ENCODE data around the gene POTEB3. TPM values are rescaled to one million over a fixed set of nuclear protein-coding genes. Genes with fewer than 3 reads are reported as not detected.
"Not testable (repeated sequence)": the region's sequence is repeated elsewhere in the genome, so short reads cannot be mapped to it uniquely, and the experiment has no call there.

POTEB3 gene
- total and polyA plus RNA-seq, 2 of the 8 experiments (the other 6 are each of a cell fraction or from before 2014, with no cell fraction given) = not detected

DNA sequence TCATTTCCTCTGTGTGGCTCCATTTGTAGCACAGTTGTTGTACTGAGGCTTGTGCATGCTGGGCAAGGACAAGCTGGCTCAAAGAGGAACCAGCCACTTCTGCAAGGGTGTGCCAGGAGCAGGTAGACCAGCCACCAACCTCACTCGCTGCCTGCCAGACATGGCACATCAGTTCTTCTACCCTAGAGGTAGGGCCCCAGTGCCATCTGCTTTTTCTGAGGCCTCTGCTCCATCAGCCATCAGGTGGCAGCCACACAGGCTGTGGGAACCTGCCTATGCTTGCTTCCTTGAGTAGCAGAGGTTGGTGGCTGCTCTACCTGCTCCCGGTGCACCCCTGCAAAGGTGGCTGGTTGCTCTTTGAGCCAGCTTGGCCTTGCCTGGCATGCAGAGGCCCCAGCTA, 42.6 kb downstream of the POTEB3 start:
- not testable (repeated sequence) for FAIRE-seq; H2AK5ac ChIP-seq (ENCODE audit: low read depth, low read length)

GRCh38 chr15:21397186-21397585, 43.1 kb downstream of the POTEB3 start:
- WGBS, 2 experiments (ENCODE audit: extremely low coverage in 1 of 2, insufficient coverage in 1 of 2, insufficient read length in 1 of 2, insufficient replicate concordance in 2 of 2, low coverage in 1 of 2, low lambda C conversion rate in 2 of 2, missing lambda C conversion rate in 1 of 2) = no CpG with 5 or more reads among the region's 2 CpGs
- FAIRE-seq = not testable (repeated sequence)

More for the DNA sequence above, 42.6 kb downstream of the POTEB3 start:
- H2BK12ac ChIP-seq (ENCODE audit: low read depth, low read length); DNase-seq (ENCODE audit: low read depth in 1 of 2, low spot score in 2 of 2); H4K5ac ChIP-seq (ENCODE audit: insufficient read length, low read depth, low read length); H3K9me3 ChIP-seq (ENCODE audit: insufficient read depth in 2 of 2, low read depth in 1 of 2, low read length in 1 of 2); H3K4ac ChIP-seq (replicated peaks; ENCODE audit: insufficient read length, low read depth, low read length); H2BK15ac ChIP-seq (ENCODE audit: low read length); H2BK120ac ChIP-seq (replicated peaks; ENCODE audit: low read depth, low read length); H4K20me1 ChIP-seq (replicated peaks in 1 of 2; ENCODE audit: control insufficient read depth in 1 of 2, insufficient read depth in 2 of 2, low read length in 2 of 2); H3K4me2 ChIP-seq (ENCODE audit: insufficient read depth in 1 of 2, low read depth in 2 of 2, low read length in 2 of 2); H3K79me2 ChIP-seq (ENCODE audit: control insufficient read depth in 1 of 2, insufficient read depth in 2 of 2, low read length in 2 of 2); H2BK20ac ChIP-seq (ENCODE audit: low read length); H3K18ac ChIP-seq (ENCODE audit: extremely low read depth, low read length); H3K79me1 ChIP-seq (ENCODE audit: low read depth, low read length); H3K4me1 ChIP-seq (replicated peaks in 1 of 4; ENCODE audit: control insufficient read depth in 3 of 4, insufficient read depth in 4 of 4, low read length in 3 of 4); H4K91ac ChIP-seq (replicated peaks; ENCODE audit: insufficient read length, low read length); H3K23ac ChIP-seq (ENCODE audit: insufficient read length); H3K27me3 ChIP-seq (replicated peaks in 1 of 4; ENCODE audit: control insufficient read depth in 3 of 4, extremely low read depth in 1 of 4, insufficient read depth in 3 of 4, low read length in 3 of 4); H3K56ac ChIP-seq (replicated peaks; ENCODE audit: insufficient read length, low read depth, low read length); CTCF ChIA-PET (ENCODE audit: partially characterized antibody); POLR2A ChIA-PET (ENCODE audit: partially characterized antibody); H3K14ac ChIP-seq (ENCODE audit: insufficient read length); H3K36me3 ChIP-seq (ENCODE audit: control insufficient read depth in 2 of 4, insufficient read depth in 4 of 4, low read length in 3 of 4); H3K4me3 ChIP-seq (ENCODE audit: extremely low read depth in 1 of 4, insufficient read depth in 2 of 4, low read depth in 3 of 4, low read length in 4 of 4); H3K23me2 ChIP-seq (ENCODE audit: low read depth, low read length); H2AFZ ChIP-seq (ENCODE audit: low read length); H3K27ac ChIP-seq (ENCODE audit: low read depth, low read length); H2BK5ac ChIP-seq (ENCODE audit: low read depth, low read length); H3K9ac ChIP-seq (replicated peaks in 1 of 4; ENCODE audit: extremely low read depth in 1 of 4, low read depth in 3 of 4, low read length in 3 of 4); H4K8ac ChIP-seq (ENCODE audit: extremely low read depth, insufficient read depth, low read length): not testable (repeated sequence)
- no CpG with 5 or more reads among the region's 2 CpGs for WGBS, 2 experiments (ENCODE audit: extremely low coverage in 1 of 2, insufficient coverage in 1 of 2, insufficient read length in 1 of 2, insufficient replicate concordance in 2 of 2, low coverage in 1 of 2, low lambda C conversion rate in 2 of 2, missing lambda C conversion rate in 1 of 2)

More at GRCh38 chr15:21397186-21397585, 43.1 kb downstream of the POTEB3 start:
- H3K4me1 ChIP-seq (replicated peaks in 1 of 4; ENCODE audit: control insufficient read depth in 3 of 4, insufficient read depth in 4 of 4, low read length in 3 of 4); H4K20me1 ChIP-seq (replicated peaks in 1 of 2; ENCODE audit: control insufficient read depth in 1 of 2, insufficient read depth in 2 of 2, low read length in 2 of 2); H3K4me2 ChIP-seq (ENCODE audit: insufficient read depth in 1 of 2, low read depth in 2 of 2, low read length in 2 of 2); H3K23me2 ChIP-seq (ENCODE audit: low read depth, low read length); H3K18ac ChIP-seq (ENCODE audit: extremely low read depth, low read length); H3K4ac ChIP-seq (replicated peaks; ENCODE audit: insufficient read length, low read depth, low read length); H2AFZ ChIP-seq (ENCODE audit: low read length); H3K27me3 ChIP-seq (replicated peaks in 1 of 4; ENCODE audit: control insufficient read depth in 3 of 4, extremely low read depth in 1 of 4, insufficient read depth in 3 of 4, low read length in 3 of 4); H3K4me3 ChIP-seq (ENCODE audit: extremely low read depth in 1 of 4, insufficient read depth in 2 of 4, low read depth in 3 of 4, low read length in 4 of 4); H3K36me3 ChIP-seq (ENCODE audit: control insufficient read depth in 2 of 4, insufficient read depth in 4 of 4, low read length in 3 of 4); H2BK120ac ChIP-seq (replicated peaks; ENCODE audit: low read depth, low read length); H4K91ac ChIP-seq (replicated peaks; ENCODE audit: insufficient read length, low read length); H2BK12ac ChIP-seq (ENCODE audit: low read depth, low read length); H3K23ac ChIP-seq (ENCODE audit: insufficient read length); H3K9ac ChIP-seq (replicated peaks in 1 of 4; ENCODE audit: extremely low read depth in 1 of 4, low read depth in 3 of 4, low read length in 3 of 4); H4K8ac ChIP-seq (ENCODE audit: extremely low read depth, insufficient read depth, low read length); H3K9me3 ChIP-seq (ENCODE audit: insufficient read depth in 2 of 2, low read depth in 1 of 2, low read length in 1 of 2); H3K79me1 ChIP-seq (ENCODE audit: low read depth, low read length); H3K27ac ChIP-seq (ENCODE audit: low read depth, low read length); POLR2A ChIA-PET (ENCODE audit: partially characterized antibody); H3K56ac ChIP-seq (replicated peaks; ENCODE audit: insufficient read length, low read depth, low read length); H2BK5ac ChIP-seq (ENCODE audit: low read depth, low read length); H3K79me2 ChIP-seq (ENCODE audit: control insufficient read depth in 1 of 2, insufficient read depth in 2 of 2, low read length in 2 of 2); H2BK15ac ChIP-seq (ENCODE audit: low read length); H4K5ac ChIP-seq (ENCODE audit: insufficient read length, low read depth, low read length); H3K14ac ChIP-seq (ENCODE audit: insufficient read length); H2AK5ac ChIP-seq (ENCODE audit: low read depth, low read length); CTCF ChIA-PET (ENCODE audit: partially characterized antibody); H2BK20ac ChIP-seq (ENCODE audit: low read length); DNase-seq (ENCODE audit: low read depth in 1 of 2, low spot score in 2 of 2): not testable (repeated sequence)

All from H1 (cell line).